Measurements from ENCODE around the gene CLEC4G.

GRCh38 chr19:7699417-7700401 is 32.2 kb downstream of the CLEC4G start:
- no peak for TF ChIP-seq CTCF (IDR thresholded peaks at IDR 0.05)
- no peak for TF ChIP-seq POLR2A (IDR thresholded peaks at IDR 0.05)
- TF ChIP-seq POLR2AphosphoS5 (IDR thresholded peaks at IDR 0.05), result no peak
